Vagina (tissue), 2 donors: Measurements from ENCODE around the gene EXOC3. TPM values are rescaled to one million over a fixed set of nuclear protein-coding genes. Genes with fewer than 3 reads are reported as not detected.

Experiments used
- DNase-seq, 2 donors: peaks; one replicate each; pipeline ENCODE4 v3.0.0-alpha.2; 2017; ENCODE audit errors: extremely low spot score in 2 of 2
- H3K27ac ChIP-seq: fragments of 200-600 bp; sonication (generic); one replicate; pipeline ENCODE4 v1.5.1; 2019
- H3K27me3 ChIP-seq: fragments of 200-600 bp; sonication (generic); one replicate; pipeline ENCODE4 v1.5.1; 2019
- H3K36me3 ChIP-seq, 2 donors: fragments of 200-600 bp; sonication (generic); one replicate each; pipeline ENCODE4 v1.5.1; 2017 to 2019
- H3K4me1 ChIP-seq: fragments of 200-600 bp; sonication (generic); one replicate; pipeline ENCODE4 v1.5.1; 2019
- H3K4me3 ChIP-seq, 2 donors: fragments of 200-600 bp; sonication (generic); 1 replicate in 1 of 2; 2 replicates in 1 of 2; pipeline ENCODE4 v1.5.1; 2016 to 2019
- H3K9me3 ChIP-seq: fragments of 200-600 bp; sonication (generic); one replicate; pipeline ENCODE4 v1.5.1; 2019
- CTCF ChIP-seq, 3 experiments: fragments of 450-650 bp in 2 of 3; fragments of 200-600 bp in 1 of 3; sonication (generic) in 1 of 3; IDR thresholded peaks; one replicate each; pipeline ENCODE4 v1.5.1; 2017 to 2019; ENCODE audit warnings: antibody characterized with exemption in 3 of 3, mild to moderate bottlenecking in 2 of 3, moderate library complexity in 2 of 3
- POLR2A ChIP-seq, 2 donors: fragments of 450-650 bp; IDR thresholded peaks; one replicate each; pipeline ENCODE4 v1.6.1; 2017; ENCODE audit warnings: antibody characterized with exemption in 2 of 2, mild to moderate bottlenecking in 2 of 2, moderate library complexity in 2 of 2
- POLR2AphosphoS5 ChIP-seq, 2 donors: sonication (generic); formaldehyde crosslinking; IDR thresholded peaks; one replicate each; pipeline ENCODE4 v1.9.0; 2017; ENCODE audit warnings: antibody characterized with exemption in 2 of 2, mild to moderate bottlenecking in 2 of 2, low read depth in 1 of 2; ENCODE audit not compliant: insufficient read depth in 1 of 2
- intact Hi-C: fragments of 100-400 bp; cut with DNase I; formaldehyde crosslinking; loops from one replicate; pipeline ENCODE4 v1.15.1; 2023
- total RNA-seq: library from RNA; depleted of rRNA; stranded (reverse); fragments of >200 nt; gene quantifications from one replicate; pipeline ENCODE4 v1.2.3, GENCODE V29; 2016

EXOC3 gene
- total RNA-seq, 1 donor from 2014 or later: 67.5 TPM

- intact Hi-C loops: no loop called here
- Histone ChIP-seq H3K27ac (no peak overlapping the region), H3K9me3 (no peaks in the 10 kb centered on the region), H3K27me3 (no peaks in the 10 kb centered on the region), H3K4me3 (no peak overlapping the region), H3K36me3 (no peaks in the 10 kb centered on the region), H3K4me1 (peaks cover 7% of the 10 kb centered on the region)
- DNase-seq: no peak
- TF ChIP-seq POLR2A (IDR thresholded peaks at IDR 0.05): no peak
- no peak for TF ChIP-seq POLR2AphosphoS5 (IDR thresholded peaks at IDR 0.05; ENCODE audit: insufficient read depth in 1 of 2, low read depth in 1 of 2)
- TF ChIP-seq CTCF (IDR thresholded peaks at IDR 0.05): no peak
Observed at GRCh38 chr5:437281-437771, 5.7 kb upstream of the EXOC3 start.

GRCh38 chr5:438481-438981, 4.4 kb upstream of the EXOC3 start:
- intact Hi-C loops: no loop called here
- H3K27ac ChIP-seq: no peak overlapping the region
- no peak for DNase-seq
- no peak overlapping the region for H3K4me3 ChIP-seq
- no peaks in the 10 kb centered on the region for H3K36me3 ChIP-seq
- TF ChIP-seq POLR2A (IDR thresholded peaks at IDR 0.05): no peak
- TF ChIP-seq CTCF (IDR thresholded peaks at IDR 0.05): no peak
- TF ChIP-seq POLR2AphosphoS5 (IDR thresholded peaks at IDR 0.05; ENCODE audit: insufficient read depth in 1 of 2, low read depth in 1 of 2): no peak
- no peaks in the 10 kb centered on the region for H3K9me3 ChIP-seq
- H3K27me3 ChIP-seq: no peaks in the 10 kb centered on the region
- peaks cover 13% of the 10 kb centered on the region for H3K4me1 ChIP-seq

- H3K4me3 ChIP-seq: no peak overlapping the region
- no peak overlapping the region for H3K27ac ChIP-seq
- no peaks in the 10 kb centered on the region for H3K9me3 ChIP-seq
- no peaks in the 10 kb centered on the region for H3K36me3 ChIP-seq
- TF ChIP-seq POLR2AphosphoS5 (IDR thresholded peaks at IDR 0.05; ENCODE audit: insufficient read depth in 1 of 2, low read depth in 1 of 2) (no peak), CTCF (IDR thresholded peaks at IDR 0.05) (no peak), POLR2A (IDR thresholded peaks at IDR 0.05) (no peak)
- H3K4me1 ChIP-seq: peaks cover 19% of the 10 kb centered on the region
- intact Hi-C loops: no loop called here
- no peaks in the 10 kb centered on the region for H3K27me3 ChIP-seq
- no peak for DNase-seq
Observed at GRCh38 chr5:439181-439580, 3.8 kb upstream of the EXOC3 start.

GRCh38 chr5:439636-440035, 3.3 kb upstream of the EXOC3 start:
- no peaks in the 10 kb centered on the region for H3K9me3 ChIP-seq
- DNase-seq: no peak
- H3K27me3 ChIP-seq: no peaks in the 10 kb centered on the region
- H3K27ac ChIP-seq: no peak overlapping the region
- H3K4me3 ChIP-seq: no peak overlapping the region
- no peak for TF ChIP-seq CTCF (IDR thresholded peaks at IDR 0.05)
- TF ChIP-seq POLR2A (IDR thresholded peaks at IDR 0.05): no peak
- TF ChIP-seq POLR2AphosphoS5 (IDR thresholded peaks at IDR 0.05; ENCODE audit: insufficient read depth in 1 of 2, low read depth in 1 of 2): no peak
- H3K4me1 ChIP-seq: peaks cover 24% of the 10 kb centered on the region
- H3K36me3 ChIP-seq: no peaks in the 10 kb centered on the region
- intact Hi-C loops: no loop called here

GRCh38 chr5:440401-441201, 2.4 kb upstream of the EXOC3 start:
- Histone ChIP-seq H3K27ac (no peak overlapping the region), H3K4me1 (peaks cover 26% of the 10 kb centered on the region), H3K4me3 (no peak overlapping the region), H3K36me3 (no peaks in the 10 kb centered on the region), H3K9me3 (no peaks in the 10 kb centered on the region), H3K27me3 (no peaks in the 10 kb centered on the region)
- no peak for DNase-seq
- intact Hi-C loops: no loop called here
- no peak for TF ChIP-seq CTCF (IDR thresholded peaks at IDR 0.05)
- TF ChIP-seq POLR2A (IDR thresholded peaks at IDR 0.05): no peak
- TF ChIP-seq POLR2AphosphoS5 (IDR thresholded peaks at IDR 0.05; ENCODE audit: insufficient read depth in 1 of 2, low read depth in 1 of 2): no peak
